GM10248 (cell line): ENCODE data around the gene C6orf132.

ENCODE experiments used
- CTCF ChIA-PET: fragments of 300-600 bp; sonication (Branson Sonifier 250); formaldehyde crosslinking; extraction: SDS; loops from one replicate; lab custom pipeline; 2021; ENCODE audit warnings: antibody characterized with exemption; lab: Yijun Ruan, JAX
- POLR2A ChIA-PET: fragments of 350-650 bp; sonication (Branson Sonifier 250); formaldehyde crosslinking; extraction: SDS; loops from one replicate; lab custom pipeline; 2020; ENCODE audit warnings: antibody characterized with exemption; lab: Yijun Ruan, JAX
- DNase-seq: peaks from one replicate; pipeline ENCODE4 v3.0.0; 2012; ENCODE audit errors: extremely low spot score
- TF ChIP-seq, protein P1 (sequence below): IDR thresholded peaks from 2 replicates; pipeline ENCODE4 v1.5.1; 2012; ENCODE audit warnings: mild to moderate bottlenecking, low read depth; ENCODE audit errors: extremely low read depth, missing control alignments, control extremely low read depth

Gene C6orf132

DNA sequence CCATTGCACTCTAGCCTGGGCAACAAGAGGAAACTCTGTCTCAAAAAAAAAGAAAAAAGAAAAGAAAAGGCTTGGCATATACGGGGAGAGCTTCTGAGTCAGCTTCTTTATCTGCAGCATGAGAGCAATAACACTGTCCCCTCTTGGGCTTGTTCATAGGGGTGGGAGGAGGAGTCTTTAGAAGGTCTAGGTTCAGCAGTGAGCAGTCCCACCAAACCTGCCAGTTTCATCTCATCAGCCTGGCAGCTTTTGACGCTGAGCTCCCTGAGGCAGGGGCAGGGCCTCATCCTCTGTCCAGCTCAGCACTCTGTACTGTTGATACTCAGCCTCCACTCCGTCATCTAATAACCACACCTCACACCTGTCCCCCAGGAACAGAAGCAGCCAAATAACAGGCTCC is 5.6 kb upstream of the C6orf132 start:
- CTCF ChIA-PET, result interaction anchor here (2.4 kb wide), 1 partner anchor 11 kb away, joined by 8 read pairs; no protein-coding TSS in a partner anchor
- no peak for DNase-seq
- POLR2A ChIA-PET, result no interaction called here
- TF ChIP-seq, protein P1, sequence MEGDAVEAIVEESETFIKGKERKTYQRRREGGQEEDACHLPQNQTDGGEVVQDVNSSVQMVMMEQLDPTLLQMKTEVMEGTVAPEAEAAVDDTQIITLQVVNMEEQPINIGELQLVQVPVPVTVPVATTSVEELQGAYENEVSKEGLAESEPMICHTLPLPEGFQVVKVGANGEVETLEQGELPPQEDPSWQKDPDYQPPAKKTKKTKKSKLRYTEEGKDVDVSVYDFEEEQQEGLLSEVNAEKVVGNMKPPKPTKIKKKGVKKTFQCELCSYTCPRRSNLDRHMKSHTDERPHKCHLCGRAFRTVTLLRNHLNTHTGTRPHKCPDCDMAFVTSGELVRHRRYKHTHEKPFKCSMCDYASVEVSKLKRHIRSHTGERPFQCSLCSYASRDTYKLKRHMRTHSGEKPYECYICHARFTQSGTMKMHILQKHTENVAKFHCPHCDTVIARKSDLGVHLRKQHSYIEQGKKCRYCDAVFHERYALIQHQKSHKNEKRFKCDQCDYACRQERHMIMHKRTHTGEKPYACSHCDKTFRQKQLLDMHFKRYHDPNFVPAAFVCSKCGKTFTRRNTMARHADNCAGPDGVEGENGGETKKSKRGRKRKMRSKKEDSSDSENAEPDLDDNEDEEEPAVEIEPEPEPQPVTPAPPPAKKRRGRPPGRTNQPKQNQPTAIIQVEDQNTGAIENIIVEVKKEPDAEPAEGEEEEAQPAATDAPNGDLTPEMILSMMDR, result no peak

DNA sequence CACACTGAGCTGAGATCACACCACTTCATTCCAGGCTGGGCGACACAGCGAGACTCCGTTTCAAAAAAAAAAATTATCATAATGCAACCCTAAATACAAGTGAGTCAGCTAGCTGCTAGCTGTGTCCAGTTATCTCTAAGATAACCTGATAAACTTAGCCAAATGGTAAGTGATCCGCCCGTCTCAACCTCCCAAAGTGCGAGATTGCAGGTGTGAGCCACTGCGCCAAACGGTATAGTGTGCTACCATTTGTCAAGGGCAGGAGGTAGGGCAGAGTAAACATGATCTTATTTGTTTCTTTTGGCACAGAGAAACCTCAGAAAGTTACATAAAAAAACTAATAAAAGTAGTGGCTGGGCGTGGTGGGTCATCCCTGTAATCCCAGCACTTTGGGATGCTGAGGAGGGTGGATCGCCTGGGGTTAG is 4.7 kb upstream of the C6orf132 start:
- POLR2A ChIA-PET, result no interaction called here

DNA sequence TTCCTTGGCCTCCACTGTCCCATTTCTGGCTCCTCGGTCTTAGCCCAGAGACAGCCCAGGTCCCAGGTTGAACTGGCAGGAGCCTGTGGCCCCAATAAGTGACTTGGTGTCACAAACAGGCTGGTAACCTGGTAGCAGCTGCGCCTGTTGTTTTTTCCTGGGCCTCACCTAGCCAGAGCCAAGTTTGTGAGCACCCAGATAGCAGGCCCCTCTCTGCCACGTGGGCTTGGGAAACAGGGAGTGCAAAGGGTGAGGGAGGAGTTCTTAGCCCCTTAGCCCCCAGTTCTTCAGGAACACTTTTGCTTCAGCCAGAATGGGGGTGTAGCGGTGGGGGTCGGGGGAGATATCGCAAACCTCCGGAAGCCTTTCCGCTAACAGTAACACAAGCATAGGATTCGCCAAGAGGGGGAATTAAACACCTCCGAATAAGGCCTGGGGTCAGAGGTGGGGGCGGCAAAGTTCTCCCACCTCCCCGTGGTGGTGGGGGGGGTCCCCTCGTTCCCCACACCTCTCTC is 760 bp downstream of the C6orf132 start:
- no peak for DNase-seq
- POLR2A ChIA-PET, result no interaction called here
- TF ChIP-seq, protein P1, result no peak
- CTCF ChIA-PET, result no interaction called here

More for the DNA sequence above, 4.7 kb upstream of the C6orf132 start:
- CTCF ChIA-PET, result interaction anchor here (2.4 kb wide), 1 partner anchor 10 kb away, joined by 8 read pairs; no protein-coding TSS in a partner anchor
- TF ChIP-seq, protein P1, result no peak
- DNase-seq, result no peak

DNA sequence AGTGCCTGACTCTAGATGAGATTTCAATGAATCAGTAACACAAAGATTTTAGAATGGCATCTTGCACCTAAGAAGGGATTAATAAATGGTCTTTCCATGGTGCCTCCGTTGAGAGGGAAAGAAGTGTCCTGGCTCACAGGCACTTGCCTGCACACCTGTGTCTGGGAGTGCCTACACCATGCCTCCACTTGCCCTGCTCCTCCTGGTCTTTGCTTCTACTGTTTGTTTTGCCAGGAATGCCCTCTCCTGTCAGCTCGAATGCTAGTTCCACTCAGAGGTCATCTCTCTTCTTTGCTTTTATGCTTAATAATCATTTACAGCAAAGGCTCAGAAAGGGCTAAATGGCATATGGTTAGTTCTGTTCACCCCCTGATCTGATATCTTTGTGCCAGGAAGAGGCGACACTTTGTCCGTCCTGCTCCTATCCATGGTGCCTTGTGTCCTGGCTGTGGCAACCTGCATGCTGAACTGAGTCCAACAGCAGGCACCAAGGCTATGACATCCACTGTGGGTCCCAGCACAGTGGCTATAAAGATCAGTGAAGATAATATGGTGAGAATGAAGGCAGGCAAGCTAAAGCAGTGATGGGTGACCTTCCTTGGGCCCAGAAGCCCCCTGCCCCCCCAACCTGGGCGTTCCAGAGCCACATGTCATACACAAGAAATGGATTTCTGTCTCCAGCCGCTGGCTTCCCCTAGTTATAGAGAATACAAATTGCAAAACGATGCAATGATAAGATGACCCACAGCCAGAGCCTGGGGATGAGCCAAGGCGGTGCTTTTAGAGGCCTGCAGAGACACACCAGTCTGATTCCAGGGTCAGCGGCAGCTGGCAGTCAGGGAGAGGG is 1.4 kb downstream of the C6orf132 start:
- ChIA-PET CTCF (no interaction called here), POLR2A (no interaction called here)
- no peak for DNase-seq
- TF ChIP-seq, protein P1, result no peak

DNA sequence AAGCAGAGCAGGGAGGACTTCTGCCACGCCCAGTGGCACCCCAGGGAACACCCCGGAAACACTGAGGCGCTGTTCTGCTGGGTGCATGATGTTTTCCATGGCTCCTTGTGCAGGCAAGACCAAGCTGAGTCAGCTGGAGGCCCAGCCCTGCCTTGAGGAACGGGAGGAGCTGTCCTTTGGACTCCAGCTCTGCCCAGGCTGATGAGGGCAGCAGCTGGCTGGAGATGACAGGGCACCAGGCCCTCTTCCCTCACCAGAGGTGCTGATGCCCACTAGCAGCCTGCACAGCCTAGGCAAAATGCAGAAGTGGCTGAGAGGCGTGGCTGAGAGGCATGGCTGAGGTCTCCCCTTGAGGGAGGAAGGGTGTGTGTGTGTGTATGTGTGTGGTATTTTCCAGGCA is 2.4 kb downstream of the C6orf132 start:
- TF ChIP-seq, protein P1, result no peak
- DNase-seq, result no peak
- ChIA-PET POLR2A (no interaction called here), CTCF (interaction anchor here (0.9 to 1.4 kb wide), 3 partner anchors 21 to 92 kb away, joined by 3 to 6 read pairs (median 3); no protein-coding TSS in a partner anchor)

DNA sequence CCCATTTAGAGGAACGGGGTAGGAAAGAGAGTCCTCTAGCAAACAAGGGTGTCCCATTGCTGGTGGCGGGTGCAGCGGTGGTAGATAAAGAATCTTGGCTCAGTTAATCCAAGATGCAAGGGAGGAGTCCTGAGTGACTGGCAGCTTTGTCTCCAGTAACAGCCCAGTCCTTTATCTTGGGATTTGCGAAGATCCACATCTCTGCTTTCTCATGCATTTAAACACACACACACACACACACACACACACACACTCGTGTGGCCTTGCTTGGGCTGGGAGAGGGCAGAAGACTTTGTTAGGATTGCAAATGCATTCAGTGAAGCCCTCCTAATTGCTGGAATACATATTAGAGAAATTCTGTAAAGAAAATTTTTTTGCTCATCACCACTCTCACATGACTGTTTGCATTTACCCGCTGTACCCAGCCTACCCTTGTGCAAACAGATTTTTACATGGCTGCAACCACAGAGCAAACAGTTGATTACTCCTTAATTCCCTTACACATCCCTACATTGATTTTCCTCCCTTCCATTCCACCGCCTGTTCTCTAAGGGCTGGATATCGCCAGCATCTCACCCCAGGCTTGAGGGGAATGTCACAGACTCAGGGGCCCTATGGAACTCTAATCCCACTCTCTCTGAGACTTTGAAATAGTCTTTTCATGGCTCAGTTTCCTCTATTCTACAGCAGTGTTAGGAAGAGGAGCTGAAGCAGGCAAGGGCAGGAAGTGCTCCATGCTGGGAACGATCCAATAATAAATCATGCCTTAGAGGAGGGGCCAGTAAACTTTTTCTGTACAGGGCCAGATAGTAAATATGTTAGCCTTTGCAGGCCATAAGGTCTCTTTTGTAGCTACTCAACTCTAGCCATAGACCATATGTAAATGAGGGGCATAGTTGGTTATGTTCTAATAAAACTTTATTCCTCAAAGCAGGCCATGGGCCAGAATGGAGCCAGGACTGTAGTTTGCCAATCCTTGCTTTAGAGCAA is 3.5 kb downstream of the C6orf132 start:
- POLR2A ChIA-PET, result interaction anchor here (0.6 kb wide), 1 partner anchor 908 kb away, joined by 5 read pairs; no protein-coding TSS in a partner anchor
- TF ChIP-seq, protein P1, result no peak
- DNase-seq, result no peak
- CTCF ChIA-PET, result interaction anchor here (0.9 to 1.4 kb wide), 4 partner anchors 22 to 91 kb away, joined by 3 to 6 read pairs (median 3); no protein-coding TSS in a partner anchor
